ENCODE data around the gene FCRL1.

The FCRL1 gene

GRCh38 chr1:157819896-157820295 lies at the start of gene FCRL1:
Gene FCRL1, minus strand, starts transcription at chr1:157820120. Its CDS starts 83 bp downstream, at chr1:157820037.
- Histone ChIP-seq H3K27ac (ENCODE audit: low read depth, low read length) (no peak within 1 kb of the TSS), H3K4me3 (ENCODE audit: low read depth, low read length) (no peak within 1 kb of the TSS)

DNA sequence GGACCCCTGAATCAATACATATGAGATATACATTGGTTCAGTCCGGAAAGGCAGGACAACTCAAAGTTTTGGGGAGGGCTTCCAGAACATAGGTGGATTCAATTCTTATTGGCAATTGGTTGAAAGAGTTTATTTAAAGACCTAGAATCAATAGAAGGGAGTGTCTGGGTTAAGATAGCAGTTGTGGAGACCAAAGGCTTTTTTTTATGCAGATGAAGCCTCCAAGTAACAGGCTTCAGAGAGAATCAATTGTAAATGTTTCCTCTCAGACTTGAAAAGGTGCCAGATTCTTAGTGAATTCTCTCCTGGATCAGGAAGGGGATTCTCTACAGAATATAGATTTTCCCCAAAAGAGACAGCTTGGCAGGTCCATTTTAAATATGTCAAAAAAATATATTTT lies 48.7 kb upstream of the FCRL1 start:
- no peak overlapping the region for H3K9ac ChIP-seq (ENCODE audit: low read length)
- H3K27me3 ChIP-seq (ENCODE audit: control insufficient read depth, insufficient read depth, low read length), result no peaks in the 10 kb centered on the region
- H3K27ac ChIP-seq (ENCODE audit: low read depth, low read length), result no peak overlapping the region
- peaks cover 15% of the 10 kb centered on the region; the same call in 1 of the 2 replicates for H3K4me1 ChIP-seq (ENCODE audit: control insufficient read depth, insufficient read depth, low read length)
- H3K9me3 ChIP-seq (ENCODE audit: control insufficient read depth, insufficient read depth, low read depth, low read length), result peaks cover 17% of the 10 kb centered on the region
- no peaks in the 10 kb centered on the region for H3K36me3 ChIP-seq (ENCODE audit: control insufficient read depth, insufficient read depth, low read length)
- no peak overlapping the region for H3K4me3 ChIP-seq (ENCODE audit: low read depth, low read length)

More at GRCh38 chr1:157819896-157820295, at the start of gene FCRL1:
- no peaks in the 10 kb centered on the region for H3K4me1 ChIP-seq (ENCODE audit: control insufficient read depth, insufficient read depth, low read length)
- no peak within 1 kb of the TSS for H3K9ac ChIP-seq (ENCODE audit: low read length)
- H3K27me3 ChIP-seq (ENCODE audit: control insufficient read depth, insufficient read depth, low read length), result 0 out of 2 replicates have a peak, but pooled peaks cover 3% of the 10 kb centered on the region
- H3K9me3 ChIP-seq (ENCODE audit: control insufficient read depth, insufficient read depth, low read depth, low read length), result no peaks in the 10 kb centered on the region
- no peaks in the 10 kb centered on the region for H3K36me3 ChIP-seq (ENCODE audit: control insufficient read depth, insufficient read depth, low read length)

DNA sequence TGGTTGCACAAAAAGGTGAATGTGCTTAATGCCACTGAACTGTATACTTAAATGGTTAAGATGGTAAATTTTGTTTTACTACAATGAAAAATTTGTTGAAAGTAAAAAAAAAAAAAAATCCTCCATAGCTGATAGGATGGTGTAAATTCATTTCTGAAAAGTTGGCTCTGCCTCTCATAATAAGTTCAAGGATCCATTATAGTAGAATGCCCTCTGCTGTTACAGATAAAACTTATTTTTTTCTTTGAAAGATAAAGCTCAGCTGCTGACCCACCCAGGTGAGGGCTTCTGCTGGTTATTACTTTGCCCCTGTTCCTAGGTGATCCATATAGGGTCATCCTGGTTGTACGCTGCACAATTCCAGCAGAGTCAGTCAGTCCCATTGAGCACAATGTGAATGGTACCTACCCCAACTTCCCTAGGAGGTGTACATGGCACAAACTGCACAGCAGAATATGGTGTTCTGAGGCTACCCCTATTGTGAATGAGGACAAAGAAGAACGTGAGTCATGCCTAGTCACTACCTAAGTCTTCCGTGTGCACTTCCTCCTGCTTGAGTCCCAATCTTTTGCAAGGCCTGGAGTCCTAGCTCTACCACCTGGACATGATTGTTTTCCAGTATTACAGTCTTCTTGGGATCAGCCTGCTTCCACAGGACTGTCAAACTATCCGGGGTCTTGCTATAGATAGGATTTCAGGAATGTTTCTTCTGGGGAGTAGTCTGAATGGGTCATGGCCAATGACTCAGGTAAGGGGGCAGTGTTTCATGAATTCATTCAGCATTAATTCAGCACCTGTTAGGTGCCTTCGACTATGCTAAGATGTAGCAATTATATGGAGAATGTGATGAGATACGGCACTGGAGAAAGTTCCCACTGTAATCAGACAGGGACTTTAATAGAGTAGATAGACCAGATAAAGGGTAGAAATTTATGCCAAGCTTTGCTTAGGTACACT lies 42.5 kb upstream of the FCRL1 start:
- Histone ChIP-seq H3K4me3 (ENCODE audit: low read depth, low read length) (no peak overlapping the region), H3K9ac (ENCODE audit: low read length) (no peak overlapping the region), H3K36me3 (ENCODE audit: control insufficient read depth, insufficient read depth, low read length) (no peaks in the 10 kb centered on the region), H3K27ac (ENCODE audit: low read depth, low read length) (no peak overlapping the region), H3K4me1 (ENCODE audit: control insufficient read depth, insufficient read depth, low read length) (no peaks in the 10 kb centered on the region), H3K9me3 (ENCODE audit: control insufficient read depth, insufficient read depth, low read depth, low read length) (peaks cover 9% of the 10 kb centered on the region; the same call in 1 of the 2 replicates), H3K27me3 (ENCODE audit: control insufficient read depth, insufficient read depth, low read length) (no peaks in the 10 kb centered on the region)

- H3K9me3 ChIP-seq (ENCODE audit: control insufficient read depth, insufficient read depth, low read depth, low read length), result no peaks in the 10 kb centered on the region
- H3K4me1 ChIP-seq (ENCODE audit: control insufficient read depth, insufficient read depth, low read length), result no peaks in the 10 kb centered on the region
- no peak overlapping the region for H3K27ac ChIP-seq (ENCODE audit: low read depth, low read length)
- H3K27me3 ChIP-seq (ENCODE audit: control insufficient read depth, insufficient read depth, low read length), result no peaks in the 10 kb centered on the region
- no peak overlapping the region for H3K4me3 ChIP-seq (ENCODE audit: low read depth, low read length)
- H3K9ac ChIP-seq (ENCODE audit: low read length), result no peak overlapping the region
- H3K36me3 ChIP-seq (ENCODE audit: control insufficient read depth, insufficient read depth, low read length), result no peaks in the 10 kb centered on the region
These were observed 36.6 kb upstream of the FCRL1 start for GRCh38 chr1:157856538-157856937.

GRCh38 chr1:157852476-157852875 lies 32.6 kb upstream of the FCRL1 start:
- H3K4me1 ChIP-seq (ENCODE audit: control insufficient read depth, insufficient read depth, low read length), result no peaks in the 10 kb centered on the region
- H3K9ac ChIP-seq (ENCODE audit: low read length), result no peak overlapping the region
- no peak overlapping the region for H3K4me3 ChIP-seq (ENCODE audit: low read depth, low read length)
- H3K27ac ChIP-seq (ENCODE audit: low read depth, low read length), result no peak overlapping the region
- no peaks in the 10 kb centered on the region for H3K36me3 ChIP-seq (ENCODE audit: control insufficient read depth, insufficient read depth, low read length)
- no peaks in the 10 kb centered on the region for H3K9me3 ChIP-seq (ENCODE audit: control insufficient read depth, insufficient read depth, low read depth, low read length)
- no peaks in the 10 kb centered on the region for H3K27me3 ChIP-seq (ENCODE audit: control insufficient read depth, insufficient read depth, low read length)

- Histone ChIP-seq H3K4me3 (ENCODE audit: low read depth, low read length) (no peak overlapping the region), H3K36me3 (ENCODE audit: control insufficient read depth, insufficient read depth, low read length) (no peaks in the 10 kb centered on the region), H3K27ac (ENCODE audit: low read depth, low read length) (no peak overlapping the region), H3K27me3 (ENCODE audit: control insufficient read depth, insufficient read depth, low read length) (no peaks in the 10 kb centered on the region), H3K9ac (ENCODE audit: low read length) (no peak overlapping the region), H3K4me1 (ENCODE audit: control insufficient read depth, insufficient read depth, low read length) (no peaks in the 10 kb centered on the region), H3K9me3 (ENCODE audit: control insufficient read depth, insufficient read depth, low read depth, low read length) (no peaks in the 10 kb centered on the region)
These were observed 29.4 kb upstream of the FCRL1 start for GRCh38 chr1:157849229-157849875.

DNA sequence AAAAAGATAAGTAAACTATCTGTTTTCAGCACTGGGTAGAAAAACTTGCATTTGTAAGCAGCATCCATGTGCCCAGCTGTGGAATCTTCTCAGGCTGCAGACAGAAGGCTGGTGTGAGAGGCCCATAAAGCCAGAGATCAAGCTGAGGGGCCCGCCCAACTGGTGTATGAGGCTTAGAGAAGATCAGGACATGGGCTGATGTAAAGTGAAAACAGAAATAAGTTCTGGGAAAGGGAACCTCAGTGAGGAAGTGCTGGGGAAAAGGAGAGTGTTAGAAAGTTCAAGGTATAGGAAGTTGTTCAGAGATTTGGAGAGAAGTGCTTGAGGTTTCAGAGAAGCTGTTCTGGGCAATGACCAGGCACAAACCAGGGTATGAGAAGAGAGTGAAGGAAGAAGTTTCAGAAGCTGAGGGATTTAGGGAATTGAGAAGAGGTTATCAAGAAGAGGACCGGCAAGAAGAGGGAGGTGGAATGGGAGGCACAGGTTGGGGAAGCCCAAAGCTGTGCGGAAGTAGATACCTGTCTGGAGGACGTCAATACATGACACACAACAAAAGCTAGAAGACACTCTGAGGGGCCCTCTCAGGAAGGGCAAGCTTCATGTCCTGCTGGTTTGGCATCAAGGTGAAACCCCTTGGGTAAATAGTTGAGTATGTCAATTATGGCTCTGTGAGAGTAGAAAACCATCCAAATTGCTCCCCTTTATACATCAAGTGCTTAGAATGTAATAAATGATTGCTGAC lies 24.3 kb upstream of the FCRL1 start:
- Histone ChIP-seq H3K4me3 (ENCODE audit: low read depth, low read length) (no peak overlapping the region), H3K27me3 (ENCODE audit: control insufficient read depth, insufficient read depth, low read length) (no peaks in the 10 kb centered on the region), H3K27ac (ENCODE audit: low read depth, low read length) (no peak overlapping the region), H3K4me1 (ENCODE audit: control insufficient read depth, insufficient read depth, low read length) (no peaks in the 10 kb centered on the region), H3K9me3 (ENCODE audit: control insufficient read depth, insufficient read depth, low read depth, low read length) (no peaks in the 10 kb centered on the region), H3K36me3 (ENCODE audit: control insufficient read depth, insufficient read depth, low read length) (no peaks in the 10 kb centered on the region), H3K9ac (ENCODE audit: low read length) (no peak overlapping the region)

- Histone ChIP-seq H3K4me3 (ENCODE audit: low read depth, low read length) (no peak overlapping the region), H3K9ac (ENCODE audit: low read length) (no peak overlapping the region), H3K36me3 (ENCODE audit: control insufficient read depth, insufficient read depth, low read length) (no peaks in the 10 kb centered on the region), H3K9me3 (ENCODE audit: control insufficient read depth, insufficient read depth, low read depth, low read length) (no peaks in the 10 kb centered on the region), H3K27me3 (ENCODE audit: control insufficient read depth, insufficient read depth, low read length) (no peaks in the 10 kb centered on the region), H3K4me1 (ENCODE audit: control insufficient read depth, insufficient read depth, low read length) (no peaks in the 10 kb centered on the region), H3K27ac (ENCODE audit: low read depth, low read length) (no peak overlapping the region)
These were observed 23.0 kb upstream of the FCRL1 start for GRCh38 chr1:157842939-157843338.

- no peak within 1 kb of the TSS for H3K27ac ChIP-seq (ENCODE audit: low read depth, low read length)
- no peaks in the 10 kb centered on the region for H3K4me1 ChIP-seq (ENCODE audit: control insufficient read depth, insufficient read depth, low read length)
- H3K4me3 ChIP-seq (ENCODE audit: low read depth, low read length), result no peak within 1 kb of the TSS
- no peak within 1 kb of the TSS for H3K9ac ChIP-seq (ENCODE audit: low read length)
- H3K36me3 ChIP-seq (ENCODE audit: control insufficient read depth, insufficient read depth, low read length), result no peaks in the 10 kb centered on the region
- no peaks in the 10 kb centered on the region for H3K27me3 ChIP-seq (ENCODE audit: control insufficient read depth, insufficient read depth, low read length)
- H3K9me3 ChIP-seq (ENCODE audit: control insufficient read depth, insufficient read depth, low read depth, low read length), result no peaks in the 10 kb centered on the region
These were observed 21.8 kb upstream of the FCRL1 start, which contains the start of gene CD5L for GRCh38 chr1:157841708-157842107. Gene CD5L, minus strand, starts transcription at chr1:157841808. Its CDS starts 107 bp downstream, at chr1:157841701.

DNA sequence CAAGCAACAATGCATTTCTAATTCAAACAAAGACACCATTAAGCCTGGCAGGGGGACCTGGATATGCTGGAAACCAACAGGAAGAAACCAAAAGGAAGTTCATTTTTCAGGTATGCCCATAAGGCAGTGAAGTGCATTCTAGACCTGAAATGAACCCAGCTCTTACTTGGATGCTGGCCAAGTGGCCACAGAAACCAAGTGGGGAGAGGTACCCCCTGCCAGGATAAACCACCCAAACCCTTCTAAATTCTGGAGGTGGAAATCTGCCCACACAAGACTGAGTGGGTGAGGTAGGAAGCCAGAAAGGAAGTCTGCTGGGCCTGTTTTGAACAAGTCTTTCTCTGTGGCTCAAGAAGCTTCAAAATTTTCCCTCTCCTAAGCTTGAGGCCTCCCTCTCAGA lies 19.0 kb upstream of the FCRL1 start:
- H3K27me3 ChIP-seq (ENCODE audit: control insufficient read depth, insufficient read depth, low read length), result no peaks in the 10 kb centered on the region
- no peaks in the 10 kb centered on the region for H3K4me1 ChIP-seq (ENCODE audit: control insufficient read depth, insufficient read depth, low read length)
- H3K36me3 ChIP-seq (ENCODE audit: control insufficient read depth, insufficient read depth, low read length), result no peaks in the 10 kb centered on the region
- no peak overlapping the region for H3K27ac ChIP-seq (ENCODE audit: low read depth, low read length)
- H3K9me3 ChIP-seq (ENCODE audit: control insufficient read depth, insufficient read depth, low read depth, low read length), result no peaks in the 10 kb centered on the region
- H3K9ac ChIP-seq (ENCODE audit: low read length), result no peak overlapping the region
- H3K4me3 ChIP-seq (ENCODE audit: low read depth, low read length), result no peak overlapping the region

All from HUES6 (cell line).